ENCODE results near the gene ELANE.

DNA sequence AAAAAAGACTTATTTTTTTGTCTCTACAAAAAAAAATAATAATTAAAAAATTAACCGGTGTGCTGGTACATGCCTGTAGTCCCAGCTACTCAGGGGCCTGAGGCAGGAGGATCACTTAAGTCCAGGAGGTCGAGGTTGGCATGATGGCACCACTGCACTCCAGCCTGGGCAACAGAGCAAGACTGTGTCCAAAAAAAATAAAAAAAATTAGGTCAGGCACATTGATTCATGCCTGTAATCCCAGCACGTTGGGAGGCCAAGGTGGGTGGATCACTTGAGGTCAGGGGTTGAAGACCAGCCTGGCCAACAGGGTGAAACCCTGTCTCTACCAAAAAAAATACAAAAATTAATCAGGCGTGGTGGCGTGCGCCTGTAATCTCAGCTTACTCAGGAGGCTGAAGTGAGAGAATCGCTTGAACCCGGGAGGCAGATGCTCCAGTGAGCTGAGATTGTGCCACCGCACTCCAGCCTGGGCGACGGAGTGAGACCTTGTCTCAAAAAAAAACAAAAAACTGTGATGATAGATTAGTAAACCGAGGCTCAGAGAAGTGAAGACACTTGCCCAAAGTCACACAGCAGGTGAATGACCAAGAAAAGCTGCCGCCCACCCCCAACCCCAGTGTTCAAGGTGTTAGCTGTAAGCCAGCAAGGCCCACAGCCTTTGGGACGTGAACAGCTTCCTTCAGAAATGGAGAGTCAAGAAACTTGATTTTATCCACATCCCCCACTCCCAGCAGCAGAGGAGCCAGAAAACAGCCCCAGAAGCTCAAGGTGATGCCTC is 50.5 kb downstream of the ELANE start:
- TF ChIP-seq, protein P1, sequence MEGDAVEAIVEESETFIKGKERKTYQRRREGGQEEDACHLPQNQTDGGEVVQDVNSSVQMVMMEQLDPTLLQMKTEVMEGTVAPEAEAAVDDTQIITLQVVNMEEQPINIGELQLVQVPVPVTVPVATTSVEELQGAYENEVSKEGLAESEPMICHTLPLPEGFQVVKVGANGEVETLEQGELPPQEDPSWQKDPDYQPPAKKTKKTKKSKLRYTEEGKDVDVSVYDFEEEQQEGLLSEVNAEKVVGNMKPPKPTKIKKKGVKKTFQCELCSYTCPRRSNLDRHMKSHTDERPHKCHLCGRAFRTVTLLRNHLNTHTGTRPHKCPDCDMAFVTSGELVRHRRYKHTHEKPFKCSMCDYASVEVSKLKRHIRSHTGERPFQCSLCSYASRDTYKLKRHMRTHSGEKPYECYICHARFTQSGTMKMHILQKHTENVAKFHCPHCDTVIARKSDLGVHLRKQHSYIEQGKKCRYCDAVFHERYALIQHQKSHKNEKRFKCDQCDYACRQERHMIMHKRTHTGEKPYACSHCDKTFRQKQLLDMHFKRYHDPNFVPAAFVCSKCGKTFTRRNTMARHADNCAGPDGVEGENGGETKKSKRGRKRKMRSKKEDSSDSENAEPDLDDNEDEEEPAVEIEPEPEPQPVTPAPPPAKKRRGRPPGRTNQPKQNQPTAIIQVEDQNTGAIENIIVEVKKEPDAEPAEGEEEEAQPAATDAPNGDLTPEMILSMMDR (conservative IDR thresholded peaks at IDR 0.05; ENCODE audit: low read length) = no peak
- TF ChIP-seq EZH2phosphoT487 (IDR thresholded peaks at IDR 0.05; ENCODE audit: borderline replicate concordance) = no peak
